ENCODE measurements around the gene CERS6.

Gene CERS6

DNA sequence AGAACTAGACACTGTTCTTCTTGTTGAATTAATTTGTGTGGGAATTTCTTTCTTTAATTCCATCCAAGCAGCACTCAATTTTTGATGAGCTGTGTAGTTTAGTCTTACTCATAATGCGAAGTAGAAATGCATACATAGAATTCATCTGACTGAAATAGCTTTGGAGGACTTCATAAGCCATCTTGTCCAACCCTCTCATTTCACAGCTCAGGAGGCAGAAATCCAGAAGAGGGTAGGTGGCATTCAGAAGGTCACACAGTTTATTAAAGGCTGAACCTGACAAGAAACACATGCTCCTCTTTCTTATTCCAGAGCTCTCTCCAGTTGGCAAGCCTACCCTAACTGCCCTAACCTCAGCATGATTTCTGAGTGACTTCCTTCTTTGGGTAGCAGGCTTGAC lies 177.1 kb downstream of the CERS6 start:
- no peaks in the 10 kb centered on the region for H3K4me1 ChIP-seq (ENCODE audit: control insufficient read depth, insufficient read depth, low read length)
- H3K9me3 ChIP-seq (ENCODE audit: control insufficient read depth, insufficient read depth, low read depth, low read length) = no peaks in the 10 kb centered on the region
- TF ChIP-seq KLF10 (tag by site-specific recombination; IDR thresholded peaks at IDR 0.05) (no peak), ZNF768 (tag by site-specific recombination; IDR thresholded peaks at IDR 0.05) (no peak), ZFHX2 (tag by site-specific recombination; conservative IDR thresholded peaks at IDR 0.05) (no peak), ZNF76 (tag by site-specific recombination; IDR thresholded peaks at IDR 0.05; ENCODE audit: borderline replicate concordance, low read depth) (no peak), ZNF48 (tag by site-specific recombination; IDR thresholded peaks at IDR 0.05) (no peak), ZNF792 (tag by site-specific recombination; IDR thresholded peaks at IDR 0.05) (no peak), ZNF629 (tag by site-specific recombination; IDR thresholded peaks at IDR 0.05) (no peak), ZNF521 (tag by site-specific recombination; IDR thresholded peaks at IDR 0.05) (no peak)
- TF ChIP-seq, protein P1, sequence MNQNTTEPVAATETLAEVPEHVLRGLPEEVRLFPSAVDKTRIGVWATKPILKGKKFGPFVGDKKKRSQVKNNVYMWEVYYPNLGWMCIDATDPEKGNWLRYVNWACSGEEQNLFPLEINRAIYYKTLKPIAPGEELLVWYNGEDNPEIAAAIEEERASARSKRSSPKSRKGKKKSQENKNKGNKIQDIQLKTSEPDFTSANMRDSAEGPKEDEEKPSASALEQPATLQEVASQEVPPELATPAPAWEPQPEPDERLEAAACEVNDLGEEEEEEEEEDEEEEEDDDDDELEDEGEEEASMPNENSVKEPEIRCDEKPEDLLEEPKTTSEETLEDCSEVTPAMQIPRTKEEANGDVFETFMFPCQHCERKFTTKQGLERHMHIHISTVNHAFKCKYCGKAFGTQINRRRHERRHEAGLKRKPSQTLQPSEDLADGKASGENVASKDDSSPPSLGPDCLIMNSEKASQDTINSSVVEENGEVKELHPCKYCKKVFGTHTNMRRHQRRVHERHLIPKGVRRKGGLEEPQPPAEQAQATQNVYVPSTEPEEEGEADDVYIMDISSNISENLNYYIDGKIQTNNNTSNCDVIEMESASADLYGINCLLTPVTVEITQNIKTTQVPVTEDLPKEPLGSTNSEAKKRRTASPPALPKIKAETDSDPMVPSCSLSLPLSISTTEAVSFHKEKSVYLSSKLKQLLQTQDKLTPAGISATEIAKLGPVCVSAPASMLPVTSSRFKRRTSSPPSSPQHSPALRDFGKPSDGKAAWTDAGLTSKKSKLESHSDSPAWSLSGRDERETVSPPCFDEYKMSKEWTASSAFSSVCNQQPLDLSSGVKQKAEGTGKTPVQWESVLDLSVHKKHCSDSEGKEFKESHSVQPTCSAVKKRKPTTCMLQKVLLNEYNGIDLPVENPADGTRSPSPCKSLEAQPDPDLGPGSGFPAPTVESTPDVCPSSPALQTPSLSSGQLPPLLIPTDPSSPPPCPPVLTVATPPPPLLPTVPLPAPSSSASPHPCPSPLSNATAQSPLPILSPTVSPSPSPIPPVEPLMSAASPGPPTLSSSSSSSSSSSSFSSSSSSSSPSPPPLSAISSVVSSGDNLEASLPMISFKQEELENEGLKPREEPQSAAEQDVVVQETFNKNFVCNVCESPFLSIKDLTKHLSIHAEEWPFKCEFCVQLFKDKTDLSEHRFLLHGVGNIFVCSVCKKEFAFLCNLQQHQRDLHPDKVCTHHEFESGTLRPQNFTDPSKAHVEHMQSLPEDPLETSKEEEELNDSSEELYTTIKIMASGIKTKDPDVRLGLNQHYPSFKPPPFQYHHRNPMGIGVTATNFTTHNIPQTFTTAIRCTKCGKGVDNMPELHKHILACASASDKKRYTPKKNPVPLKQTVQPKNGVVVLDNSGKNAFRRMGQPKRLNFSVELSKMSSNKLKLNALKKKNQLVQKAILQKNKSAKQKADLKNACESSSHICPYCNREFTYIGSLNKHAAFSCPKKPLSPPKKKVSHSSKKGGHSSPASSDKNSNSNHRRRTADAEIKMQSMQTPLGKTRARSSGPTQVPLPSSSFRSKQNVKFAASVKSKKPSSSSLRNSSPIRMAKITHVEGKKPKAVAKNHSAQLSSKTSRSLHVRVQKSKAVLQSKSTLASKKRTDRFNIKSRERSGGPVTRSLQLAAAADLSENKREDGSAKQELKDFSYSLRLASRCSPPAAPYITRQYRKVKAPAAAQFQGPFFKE (tag by site-specific recombination; IDR thresholded peaks at IDR 0.05; ENCODE audit: borderline replicate concordance) = no peak
- TF ChIP-seq, protein P2, sequence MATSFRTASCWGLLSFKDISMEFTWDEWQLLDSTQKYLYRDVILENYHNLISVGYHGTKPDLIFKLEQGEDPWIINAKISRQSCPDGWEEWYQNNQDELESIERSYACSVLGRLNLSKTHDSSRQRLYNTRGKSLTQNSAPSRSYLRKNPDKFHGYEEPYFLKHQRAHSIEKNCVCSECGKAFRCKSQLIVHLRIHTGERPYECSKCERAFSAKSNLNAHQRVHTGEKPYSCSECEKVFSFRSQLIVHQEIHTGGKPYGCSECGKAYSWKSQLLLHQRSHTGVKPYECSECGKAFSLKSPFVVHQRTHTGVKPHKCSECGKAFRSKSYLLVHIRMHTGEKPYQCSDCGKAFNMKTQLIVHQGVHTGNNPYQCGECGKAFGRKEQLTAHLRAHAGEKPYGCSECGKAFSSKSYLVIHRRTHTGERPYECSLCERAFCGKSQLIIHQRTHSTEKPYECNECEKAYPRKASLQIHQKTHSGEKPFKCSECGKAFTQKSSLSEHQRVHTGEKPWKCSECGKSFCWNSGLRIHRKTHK (tag by site-specific recombination; IDR thresholded peaks at IDR 0.05) = no peak
- TF ChIP-seq, protein P3, sequence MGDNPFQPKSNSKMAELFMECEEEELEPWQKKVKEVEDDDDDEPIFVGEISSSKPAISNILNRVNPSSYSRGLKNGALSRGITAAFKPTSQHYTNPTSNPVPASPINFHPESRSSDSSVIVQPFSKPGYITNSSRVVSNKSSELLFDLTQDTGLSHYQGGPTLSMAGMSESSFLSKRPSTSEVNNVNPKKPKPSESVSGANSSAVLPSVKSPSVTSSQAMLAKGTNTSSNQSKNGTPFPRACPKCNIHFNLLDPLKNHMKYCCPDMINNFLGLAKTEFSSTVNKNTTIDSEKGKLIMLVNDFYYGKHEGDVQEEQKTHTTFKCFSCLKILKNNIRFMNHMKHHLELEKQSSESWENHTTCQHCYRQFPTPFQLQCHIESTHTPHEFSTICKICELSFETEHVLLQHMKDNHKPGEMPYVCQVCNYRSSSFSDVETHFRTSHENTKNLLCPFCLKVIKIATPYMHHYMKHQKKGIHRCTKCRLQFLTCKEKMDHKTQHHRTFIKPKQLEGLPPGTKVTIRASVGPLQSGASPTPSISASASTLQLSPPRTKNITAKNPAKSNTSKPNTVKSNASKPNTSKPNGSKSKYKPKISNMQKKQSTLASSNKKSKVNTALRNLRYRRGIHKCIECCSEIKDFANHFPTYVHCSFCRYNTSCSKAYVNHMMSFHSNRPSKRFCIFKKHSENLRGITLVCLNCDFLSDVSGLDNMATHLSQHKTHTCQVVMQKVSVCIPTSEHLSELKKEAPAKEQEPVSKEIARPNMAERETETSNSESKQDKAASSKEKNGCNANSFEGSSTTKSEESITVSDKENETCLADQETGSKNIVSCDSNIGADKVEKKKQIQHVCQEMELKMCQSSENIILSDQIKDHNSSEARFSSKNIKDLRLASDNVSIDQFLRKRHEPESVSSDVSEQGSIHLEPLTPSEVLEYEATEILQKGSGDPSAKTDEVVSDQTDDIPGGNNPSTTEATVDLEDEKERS (tag by site-specific recombination; IDR thresholded peaks at IDR 0.05) = no peak
- POLR2A ChIA-PET = no interaction called here
- no peaks in the 10 kb centered on the region for H3K36me3 ChIP-seq (ENCODE audit: control insufficient read depth in 2 of 2, insufficient read depth in 1 of 2, low read length in 2 of 2)
- no peak overlapping the region for H3K27ac ChIP-seq (ENCODE audit: extremely low read depth, low read depth, low read length)
- H3K4me3 ChIP-seq (ENCODE audit: low read depth, low read length) = no peak overlapping the region
- CTCF ChIA-PET = interaction anchor here (0.7 kb wide), 1 partner anchor 344 kb away, joined by 3 read pairs; no protein-coding TSS in a partner anchor

DNA sequence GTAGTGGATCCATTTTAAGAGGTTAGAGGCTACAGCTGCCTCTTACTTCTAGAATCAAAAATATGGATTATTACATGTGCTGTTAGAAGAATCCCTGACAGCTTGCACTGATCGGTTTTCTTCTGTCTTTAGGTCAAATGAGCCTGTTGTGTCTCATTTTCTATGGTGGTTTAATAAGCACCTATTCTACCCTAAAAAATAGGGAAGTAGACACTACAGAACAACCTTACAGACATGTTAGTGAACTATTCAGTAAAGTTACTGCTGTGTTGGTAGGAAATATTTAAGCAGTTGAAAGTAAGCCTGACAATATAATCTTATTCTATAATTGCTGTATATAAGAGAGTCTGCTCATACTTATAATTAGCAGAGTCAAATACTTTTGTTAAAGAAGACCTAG lies 177.8 kb downstream of the CERS6 start:
- no peak overlapping the region for H3K4me3 ChIP-seq (ENCODE audit: low read depth, low read length)
- no peaks in the 10 kb centered on the region for H3K9me3 ChIP-seq (ENCODE audit: control insufficient read depth, insufficient read depth, low read depth, low read length)
- H3K27ac ChIP-seq (ENCODE audit: extremely low read depth, low read depth, low read length) = no peak overlapping the region
- CTCF ChIA-PET = no interaction called here
- H3K4me1 ChIP-seq (ENCODE audit: control insufficient read depth, insufficient read depth, low read length) = peaks cover 3% of the 10 kb centered on the region; the same call in 1 of the 2 replicates
- H3K36me3 ChIP-seq (ENCODE audit: control insufficient read depth in 2 of 2, insufficient read depth in 1 of 2, low read length in 2 of 2) = no peaks in the 10 kb centered on the region
- POLR2A ChIA-PET = no interaction called here
- no peak for TF ChIP-seq YY2 (tag by site-specific recombination; IDR thresholded peaks at IDR 0.05)
- TF ChIP-seq SALL2 (tag by site-specific recombination; IDR thresholded peaks at IDR 0.05; ENCODE audit: borderline replicate concordance) = no peak
- TF ChIP-seq SCRT2 (tag by site-specific recombination; IDR thresholded peaks at IDR 0.05) = no peak
